HEK293 (cell line): ENCODE data around the gene F2RL3.
A peak's percentile ranks its signal among the peaks of the same experiment; 100 is the strongest.

ENCODE experiments used
- CTCF ChIA-PET: fragments of 350-600 bp; formaldehyde crosslinking; extraction: SDS; loops from one replicate; lab custom pipeline; 2021; ENCODE audit warnings: antibody characterized with exemption; lab: Yijun Ruan, JAX
- POLR2A ChIA-PET: fragments of 300-600 bp; formaldehyde crosslinking; extraction: SDS; loops from one replicate; lab custom pipeline; 2020; ENCODE audit warnings: antibody characterized with exemption, inconsistent platforms; lab: Yijun Ruan, JAX
- H3K27ac ChIP-seq: fragments of 200-500 bp; sonication (Bioruptor generic); 2 replicates; pipeline ENCODE4 v1.5.1; 2014; ENCODE audit warnings: low read depth, low read length, control low read depth, inconsistent platforms; ENCODE audit errors: extremely low read depth
- H3K36me3 ChIP-seq, 2 experiments: fragments of 200-500 bp in 1 of 2; sonication (Bioruptor generic) in 1 of 2; 1 replicate in 1 of 2; 2 replicates in 1 of 2; pipeline ENCODE4 v1.5.1; 2014 to 2017; ENCODE audit warnings: inconsistent platforms in 2 of 2, low read length in 2 of 2; ENCODE audit not compliant: control insufficient read depth in 2 of 2, insufficient read depth in 1 of 2
- H3K4me1 ChIP-seq: fragments of 200-500 bp; sonication (Bioruptor generic); 2 replicates; pipeline ENCODE4 v1.5.1; 2014; ENCODE audit warnings: mild to moderate bottlenecking, low read length, inconsistent platforms; ENCODE audit not compliant: control insufficient read depth, insufficient read depth
- H3K4me3 ChIP-seq: 2 replicates; pipeline ENCODE4 v1.5.1; 2011; ENCODE audit warnings: low read depth, mild to moderate bottlenecking, control low read depth, low read length, moderate library complexity
- H3K9me3 ChIP-seq: fragments of 200-500 bp; sonication (Bioruptor generic); 2 replicates; pipeline ENCODE4 v1.5.1; 2014; ENCODE audit warnings: low read depth, low read length, inconsistent platforms; ENCODE audit not compliant: control insufficient read depth, insufficient read depth
- GLI4 ChIP-seq: fragments of 450-650 bp; formaldehyde crosslinking; IDR thresholded peaks from 2 replicates; pipeline ENCODE4 v1.5.1; 2016; ENCODE audit warnings: missing biosample characterization, missing genetic modification characterization
- HOXC10 ChIP-seq: sonication (generic); formaldehyde crosslinking; IDR thresholded peaks from 2 replicates; pipeline ENCODE4 v1.8.1; 2023; ENCODE audit warnings: mild to moderate bottlenecking, missing genetic modification reagents
- KLF1 ChIP-seq: fragments of 450-650 bp; formaldehyde crosslinking; IDR thresholded peaks from 2 replicates; pipeline ENCODE4 v1.5.1; 2016; ENCODE audit warnings: missing biosample characterization, missing genetic modification characterization
- MYNN ChIP-seq: fragments of 450-650 bp; formaldehyde crosslinking; IDR thresholded peaks from 2 replicates; pipeline ENCODE4 v1.5.1; 2016; ENCODE audit warnings: missing biosample characterization, missing genetic modification characterization, borderline replicate concordance
- ZBTB48 ChIP-seq: fragments of 450-650 bp; formaldehyde crosslinking; IDR thresholded peaks from 2 replicates; pipeline ENCODE4 v1.5.1; 2016; ENCODE audit warnings: missing biosample characterization, missing genetic modification characterization
- ZFHX2 ChIP-seq: fragments of 450-650 bp; formaldehyde crosslinking; conservative IDR thresholded peaks from 2 replicates; pipeline ENCODE4 v1.5.1; 2016; ENCODE audit warnings: missing biosample characterization, missing genetic modification characterization
- ZNF174 ChIP-seq: fragments of 450-650 bp; formaldehyde crosslinking; IDR thresholded peaks from 2 replicates; pipeline ENCODE4 v1.5.0; 2017; ENCODE audit warnings: missing biosample characterization, mild to moderate bottlenecking, missing genetic modification characterization
- ZNF324 ChIP-seq: fragments of 450-650 bp; formaldehyde crosslinking; IDR thresholded peaks from 2 replicates; pipeline ENCODE4 v1.5.1; 2016; ENCODE audit warnings: missing biosample characterization, missing genetic modification characterization
- ZNF391 ChIP-seq: fragments of 450-650 bp; formaldehyde crosslinking; IDR thresholded peaks from 2 replicates; pipeline ENCODE4 v1.5.1; 2016; ENCODE audit warnings: low read depth, missing biosample characterization, missing genetic modification characterization, borderline replicate concordance
- ZNF423 ChIP-seq: fragments of 450-650 bp; formaldehyde crosslinking; IDR thresholded peaks from 2 replicates; pipeline ENCODE4 v1.5.1; 2016; ENCODE audit warnings: missing biosample characterization, missing genetic modification characterization
- ZNF433 ChIP-seq: fragments of 450-650 bp; formaldehyde crosslinking; IDR thresholded peaks from 2 replicates; pipeline ENCODE4 v1.5.1; 2016; ENCODE audit warnings: missing biosample characterization, missing genetic modification characterization, low read depth
- ZNF501 ChIP-seq: fragments of 450-650 bp; formaldehyde crosslinking; IDR thresholded peaks from 2 replicates; pipeline ENCODE4 v1.5.1; 2016; ENCODE audit warnings: missing biosample characterization, missing genetic modification characterization
- ZNF521 ChIP-seq: fragments of 450-650 bp; formaldehyde crosslinking; IDR thresholded peaks from 2 replicates; pipeline ENCODE4 v1.5.1; 2017; ENCODE audit warnings: missing biosample characterization, mild to moderate bottlenecking, missing genetic modification characterization
- ZNF548 ChIP-seq: fragments of 450-650 bp; formaldehyde crosslinking; IDR thresholded peaks from 2 replicates; pipeline ENCODE4 v1.5.1; 2016; ENCODE audit warnings: missing biosample characterization, missing genetic modification characterization
- ZNF624 ChIP-seq: fragments of 450-650 bp; formaldehyde crosslinking; IDR thresholded peaks from 2 replicates; pipeline ENCODE4 v1.5.1; 2017; ENCODE audit warnings: missing biosample characterization, missing genetic modification characterization
- ZNF692 ChIP-seq: fragments of 450-650 bp; formaldehyde crosslinking; IDR thresholded peaks from 2 replicates; pipeline ENCODE4 v1.5.1; 2016; ENCODE audit warnings: missing biosample characterization, missing genetic modification characterization
- ZNF707 ChIP-seq: fragments of 450-650 bp; formaldehyde crosslinking; IDR thresholded peaks from 2 replicates; pipeline ENCODE4 v1.5.1; 2016; ENCODE audit warnings: missing biosample characterization, missing genetic modification characterization
- ZNF830 ChIP-seq: fragments of 450-650 bp; IDR thresholded peaks from 2 replicates; pipeline ENCODE4 v1.5.0; 2018; ENCODE audit warnings: missing biosample characterization, missing genetic modification characterization, low read depth, mild to moderate bottlenecking, moderate library complexity
- TF ChIP-seq, protein P1 (sequence below): fragments of 450-650 bp; formaldehyde crosslinking; IDR thresholded peaks from 2 replicates; pipeline ENCODE4 v1.5.1; 2017; ENCODE audit warnings: missing biosample characterization, missing genetic modification characterization

The F2RL3 gene

DNA sequence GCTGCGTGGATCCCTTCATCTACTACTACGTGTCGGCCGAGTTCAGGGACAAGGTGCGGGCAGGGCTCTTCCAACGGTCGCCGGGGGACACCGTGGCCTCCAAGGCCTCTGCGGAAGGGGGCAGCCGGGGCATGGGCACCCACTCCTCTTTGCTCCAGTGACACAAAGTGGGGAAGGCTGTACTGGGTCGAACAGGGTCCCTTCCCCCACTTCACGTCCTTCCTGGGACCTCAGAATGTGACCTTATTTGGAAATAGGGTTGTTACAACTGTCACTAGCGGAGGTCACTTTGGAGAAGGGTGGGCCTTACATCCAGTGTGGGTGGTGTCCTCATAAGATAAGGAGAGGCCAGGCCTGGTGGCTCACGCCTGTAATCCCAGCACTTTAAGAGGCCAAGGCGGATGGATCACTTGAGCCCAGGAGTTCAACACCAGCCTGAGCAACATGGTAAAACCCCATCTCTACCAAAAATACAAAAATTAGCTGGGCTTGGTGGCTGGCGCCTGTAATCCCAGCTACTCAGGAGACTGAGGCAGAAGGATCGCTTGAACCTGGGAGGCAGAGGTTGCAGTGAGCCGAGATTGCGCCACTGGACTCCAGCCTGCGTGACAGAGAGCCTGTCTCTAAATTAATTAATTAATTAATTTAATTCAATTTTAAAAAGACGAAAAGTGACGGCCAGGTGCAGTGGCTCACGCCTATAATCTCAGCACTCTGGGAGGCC, 1.8 kb downstream of the F2RL3 start:
- Histone ChIP-seq H3K36me3 (no peaks in the 10 kb centered on the region), H3K27ac (no peak overlapping the region), H3K9me3 (no peaks in the 10 kb centered on the region), H3K4me1 (no peaks in the 10 kb centered on the region), H3K4me3 (no peak overlapping the region)
- no peak for TF ChIP-seq ZNF324 (tag by site-specific recombination)
- TF ChIP-seq KLF1 (tag by site-specific recombination) = 0 out of 2 replicates have a peak, but pooled peaks have one; percentile 38
- TF ChIP-seq HOXC10 = no peak
- no peak for TF ChIP-seq ZNF692 (tag by site-specific recombination)
- TF ChIP-seq MYNN (tag by site-specific recombination) = no peak
- CTCF ChIA-PET = no interaction called here
- POLR2A ChIA-PET = no interaction called here

DNA sequence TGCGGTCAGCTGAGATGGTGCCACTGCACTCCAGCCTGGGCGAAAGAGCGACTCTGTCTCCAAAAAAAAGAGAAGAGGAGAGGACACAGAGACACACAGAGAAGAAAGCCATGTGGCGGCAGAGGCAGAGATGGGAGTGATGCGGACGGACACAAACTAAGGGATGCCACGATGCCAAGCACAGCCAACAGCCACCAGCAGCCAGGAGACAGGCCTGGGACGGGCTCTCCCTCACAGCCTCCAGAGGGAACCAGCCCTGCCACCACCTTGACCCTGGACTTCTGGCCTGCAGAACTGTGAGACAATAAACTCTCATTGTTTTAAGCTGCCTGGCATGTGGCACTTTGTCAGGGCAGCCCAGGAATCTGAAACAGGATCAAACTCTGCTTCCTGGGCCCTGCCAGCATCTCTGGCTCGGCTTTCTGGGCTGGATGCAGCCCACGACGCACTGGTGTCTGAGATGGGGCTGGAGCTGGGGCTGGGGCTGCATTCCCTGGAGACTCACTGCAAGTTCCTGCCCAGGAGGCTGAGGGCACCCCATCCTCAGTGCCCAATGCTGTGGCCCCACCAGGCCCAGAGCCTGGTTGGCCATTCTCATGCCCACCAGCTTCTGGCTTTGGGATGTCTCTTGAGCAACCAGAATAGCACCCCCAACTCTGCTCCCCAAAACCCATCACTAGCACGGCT, 3.0 kb downstream of the F2RL3 start:
- no peak overlapping the region for H3K4me3 ChIP-seq
- CTCF ChIA-PET = interaction anchor here (0.5 kb wide), 1 partner anchor 292 kb away, joined by 6 read pairs; no protein-coding TSS in a partner anchor
- no peaks in the 10 kb centered on the region for H3K4me1 ChIP-seq
- no peak overlapping the region for H3K27ac ChIP-seq
- TF ChIP-seq GLI4 = no peak
- peak; percentile 58; the same call in 1 of the 2 replicates for TF ChIP-seq ZNF548 (tag by site-specific recombination)
- POLR2A ChIA-PET = no interaction called here
- H3K36me3 ChIP-seq = no peaks in the 10 kb centered on the region
- no peaks in the 10 kb centered on the region for H3K9me3 ChIP-seq

DNA sequence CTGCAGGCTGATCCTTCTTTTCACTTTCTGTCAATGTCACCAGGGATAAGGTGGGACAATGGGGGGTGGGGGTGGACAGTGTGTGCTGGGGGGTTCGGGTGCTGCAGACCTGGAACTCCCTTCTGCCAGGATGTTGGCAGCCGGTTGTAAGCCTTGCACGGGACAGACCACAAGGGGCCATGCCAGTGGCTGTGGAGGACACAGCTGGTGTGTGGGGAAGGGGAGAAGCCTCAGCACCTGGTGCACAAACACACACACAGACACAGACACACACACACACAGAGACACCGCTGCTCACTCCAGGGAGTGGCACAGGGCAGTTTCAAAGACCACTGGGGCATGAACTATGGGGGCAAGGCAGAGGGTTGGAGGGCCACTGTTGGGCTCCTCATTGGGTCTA, 3.6 kb downstream of the F2RL3 start:
- ChIA-PET POLR2A (no interaction called here), CTCF (no interaction called here)
- Histone ChIP-seq H3K36me3 (no peaks in the 10 kb centered on the region), H3K27ac (no peak overlapping the region), H3K4me3 (no peak overlapping the region), H3K9me3 (no peaks in the 10 kb centered on the region), H3K4me1 (no peaks in the 10 kb centered on the region)
- no peak for TF ChIP-seq KLF1 (tag by site-specific recombination)
- no peak for TF ChIP-seq ZNF501 (tag by site-specific recombination)
- no peak for TF ChIP-seq ZFHX2 (tag by site-specific recombination)
- no peak for TF ChIP-seq ZNF433
- no peak for TF ChIP-seq ZNF174 (tag by site-specific recombination)
- no peak for TF ChIP-seq GLI4
- TF ChIP-seq ZNF423 (tag by site-specific recombination) = no peak
- no peak for TF ChIP-seq ZNF521 (tag by site-specific recombination)
- no peak for TF ChIP-seq ZNF707 (tag by site-specific recombination)
- TF ChIP-seq ZNF624 (tag by site-specific recombination) = no peak
- TF ChIP-seq, protein P1, sequence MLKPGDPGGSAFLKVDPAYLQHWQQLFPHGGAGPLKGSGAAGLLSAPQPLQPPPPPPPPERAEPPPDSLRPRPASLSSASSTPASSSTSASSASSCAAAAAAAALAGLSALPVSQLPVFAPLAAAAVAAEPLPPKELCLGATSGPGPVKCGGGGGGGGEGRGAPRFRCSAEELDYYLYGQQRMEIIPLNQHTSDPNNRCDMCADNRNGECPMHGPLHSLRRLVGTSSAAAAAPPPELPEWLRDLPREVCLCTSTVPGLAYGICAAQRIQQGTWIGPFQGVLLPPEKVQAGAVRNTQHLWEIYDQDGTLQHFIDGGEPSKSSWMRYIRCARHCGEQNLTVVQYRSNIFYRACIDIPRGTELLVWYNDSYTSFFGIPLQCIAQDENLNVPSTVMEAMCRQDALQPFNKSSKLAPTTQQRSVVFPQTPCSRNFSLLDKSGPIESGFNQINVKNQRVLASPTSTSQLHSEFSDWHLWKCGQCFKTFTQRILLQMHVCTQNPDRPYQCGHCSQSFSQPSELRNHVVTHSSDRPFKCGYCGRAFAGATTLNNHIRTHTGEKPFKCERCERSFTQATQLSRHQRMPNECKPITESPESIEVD (tag by site-specific recombination) = no peak
- TF ChIP-seq ZNF391 (tag by site-specific recombination) = no peak
- TF ChIP-seq ZNF830 (tag by site-specific recombination) = no peak
- TF ChIP-seq ZNF324 (tag by site-specific recombination) = no peak
- TF ChIP-seq ZBTB48 (tag by site-specific recombination) = no peak
